HG02885 (cell line): ENCODE data around the gene IQGAP3.

Experiments used
- ATAC-seq: cut with Tn5 transposase; IDR thresholded peaks from one replicate; pipeline ENCODE4 v1.9.1; 2021; ENCODE audit warnings: mild to moderate bottlenecking; ENCODE audit not compliant: unreplicated experiment, poor library complexity

IQGAP3 gene

DNA sequence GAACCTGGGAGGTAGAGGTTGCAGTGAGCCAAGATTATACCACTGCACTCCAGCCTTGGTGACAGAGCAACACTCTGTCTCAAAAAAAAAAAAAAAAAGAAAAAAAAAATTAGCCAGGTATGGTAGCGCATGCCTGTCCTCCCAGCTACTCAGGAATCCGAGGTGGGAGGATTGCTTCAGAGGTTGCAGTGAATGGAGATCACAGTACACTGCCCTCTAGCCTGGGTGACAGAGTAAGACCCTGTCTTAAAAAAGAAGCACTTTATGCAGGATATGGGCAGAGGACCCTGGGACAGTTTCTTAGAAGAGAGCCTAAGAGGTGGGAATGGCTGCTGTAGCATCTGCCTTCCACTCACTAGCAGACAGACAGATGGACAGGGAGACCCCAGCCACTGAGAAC is 23.0 kb downstream of the IQGAP3 start:
- ATAC-seq, result no peak

DNA sequence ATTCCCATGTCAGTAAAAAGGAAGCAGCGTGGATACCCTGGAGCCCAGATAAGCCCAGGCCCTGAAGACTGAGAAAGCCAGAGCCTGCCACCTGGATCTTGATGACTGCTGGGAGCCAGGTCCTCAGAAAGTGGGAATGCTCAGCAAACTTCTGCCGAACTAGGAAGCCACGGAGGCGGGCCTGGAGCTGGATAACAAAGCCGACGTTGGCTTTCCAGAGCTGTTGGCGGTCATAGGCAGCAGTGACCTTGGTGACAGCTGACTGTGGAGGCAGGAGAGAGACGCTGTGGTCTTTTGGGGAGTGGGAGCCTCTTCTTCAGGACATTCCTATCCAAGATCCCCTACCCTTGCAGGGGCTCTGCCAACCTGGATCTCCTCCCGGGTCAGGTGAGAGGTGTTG is 24.4 kb downstream of the IQGAP3 start:
- ATAC-seq, result no peak

DNA sequence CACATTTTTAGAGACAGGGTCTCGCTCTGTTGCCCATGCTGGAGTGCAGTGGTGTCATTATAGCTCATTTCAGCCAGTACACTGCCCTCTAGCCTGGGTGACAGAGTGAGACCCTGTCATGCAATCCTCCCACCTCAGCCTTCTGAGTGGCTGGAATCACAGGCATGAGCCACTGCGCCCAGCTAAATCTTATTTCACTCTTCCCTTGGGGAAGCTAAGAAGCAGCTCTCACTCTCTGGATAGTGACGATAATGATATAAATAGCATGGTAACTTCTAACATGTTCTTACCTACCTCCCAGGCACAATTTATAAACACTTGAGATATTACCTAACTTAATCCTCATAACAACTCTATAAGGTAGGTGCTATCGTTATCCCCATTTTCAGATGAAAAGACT is 24.9 kb downstream of the IQGAP3 start:
- no peak for ATAC-seq

DNA sequence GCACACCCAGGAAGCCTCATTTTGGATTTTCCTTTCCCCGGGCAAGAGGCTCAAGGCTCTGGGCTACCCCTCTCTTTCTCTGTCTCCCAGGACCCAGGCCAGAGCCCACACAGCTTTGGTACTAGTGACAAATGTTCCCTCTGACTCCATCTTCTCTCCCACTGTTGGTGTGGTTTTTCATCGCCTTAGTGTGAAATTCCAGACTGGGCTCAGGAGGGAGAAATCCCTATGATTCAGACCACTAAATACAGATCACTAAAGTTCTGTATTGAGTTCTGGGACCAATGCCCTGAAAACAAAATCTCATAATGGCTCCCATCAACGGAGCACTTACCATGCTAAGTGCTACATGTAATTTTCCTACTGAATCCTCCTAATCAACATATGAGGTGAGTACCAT is 26.1 kb downstream of the IQGAP3 start:
- no peak for ATAC-seq

DNA sequence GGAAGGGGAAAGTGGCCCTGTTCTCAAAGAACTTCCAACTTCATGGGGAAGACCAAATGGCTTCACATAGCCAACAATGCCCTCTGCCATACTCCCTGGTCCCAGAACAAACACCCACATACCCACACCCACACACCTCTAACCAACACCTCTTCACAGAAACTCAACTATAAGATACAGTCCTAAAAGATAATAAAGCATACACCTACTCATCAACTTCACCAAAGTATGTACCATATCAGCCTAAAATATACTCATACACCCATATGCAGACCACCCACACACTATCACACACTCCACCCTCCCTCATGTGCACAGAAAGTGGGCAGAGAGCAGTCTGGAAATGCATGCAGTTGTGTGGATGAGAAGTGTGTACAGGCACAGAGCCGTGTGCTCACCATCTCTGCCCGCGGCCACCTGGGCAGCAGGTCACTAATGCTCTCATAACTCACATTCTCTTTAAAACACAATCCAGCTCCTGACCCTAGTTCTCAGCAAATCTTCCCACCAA is 27.7 kb downstream of the IQGAP3 start:
- ATAC-seq, result no peak

DNA sequence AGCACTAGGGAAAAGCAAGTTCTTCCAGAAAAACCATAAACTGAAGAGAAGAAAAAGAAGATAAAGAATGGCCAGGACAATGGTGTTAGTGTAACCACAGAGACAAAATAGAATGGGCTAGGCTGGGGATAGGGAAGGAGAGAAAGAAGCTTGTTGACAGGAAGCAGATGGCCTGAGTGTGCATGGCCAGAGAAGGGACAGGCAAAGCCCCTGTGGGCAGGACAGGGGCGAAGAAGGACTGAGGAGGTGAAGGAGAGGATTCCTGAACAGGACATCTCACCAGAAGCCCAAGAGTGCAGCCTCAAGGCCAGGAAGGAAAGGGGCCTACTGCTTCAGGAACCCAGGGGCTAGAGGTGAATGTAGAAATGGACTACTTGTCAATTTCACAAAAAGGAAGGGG is 29.3 kb downstream of the IQGAP3 start:
- ATAC-seq, result no peak

DNA sequence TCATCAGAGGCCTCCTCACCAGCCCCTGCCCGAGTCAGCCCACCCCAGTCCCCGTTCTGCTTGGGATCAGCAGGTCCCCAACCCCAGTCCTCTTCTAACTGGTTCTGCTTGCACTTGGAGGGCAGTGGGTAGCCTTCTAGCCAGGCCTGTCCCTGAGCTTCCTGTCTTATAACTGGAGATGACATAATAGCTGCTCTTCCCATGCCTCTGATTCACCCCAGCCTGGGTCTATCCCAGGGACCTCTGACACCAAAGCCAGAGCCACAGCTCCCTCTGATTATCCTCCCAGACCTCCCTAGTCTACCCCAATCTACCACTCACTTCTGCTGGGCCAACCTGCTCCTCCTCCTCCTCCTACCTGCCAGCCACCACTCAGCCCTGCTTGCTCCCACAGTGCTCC is 31.4 kb downstream of the IQGAP3 start:
- no peak for ATAC-seq

DNA sequence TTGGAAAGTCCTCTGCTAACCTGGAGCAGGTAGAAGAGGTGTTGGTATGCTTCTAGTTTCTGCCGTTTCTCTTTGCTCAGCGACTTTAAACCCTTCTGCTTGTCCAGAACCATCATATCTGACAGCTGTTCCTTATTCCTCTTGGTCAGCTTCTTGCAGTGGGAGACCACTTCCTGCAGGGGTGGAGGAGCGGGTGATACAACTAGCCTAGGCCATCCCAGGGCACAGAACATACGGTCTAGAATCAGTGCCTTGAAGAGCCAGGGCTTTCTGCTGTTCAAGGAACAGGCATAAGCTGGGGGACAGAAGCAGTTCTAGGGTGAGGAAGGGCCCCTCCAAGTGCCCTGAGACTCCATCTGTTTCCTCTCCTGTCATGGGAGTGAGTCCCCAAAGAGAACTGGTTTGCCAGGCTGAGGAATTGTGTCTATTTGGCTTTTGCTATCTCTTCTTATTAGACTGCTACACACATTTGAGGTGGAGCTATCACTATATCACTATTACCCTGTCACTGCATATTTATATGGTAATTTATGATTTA is 32.5 kb downstream of the IQGAP3 start:
- ATAC-seq, result no peak

DNA sequence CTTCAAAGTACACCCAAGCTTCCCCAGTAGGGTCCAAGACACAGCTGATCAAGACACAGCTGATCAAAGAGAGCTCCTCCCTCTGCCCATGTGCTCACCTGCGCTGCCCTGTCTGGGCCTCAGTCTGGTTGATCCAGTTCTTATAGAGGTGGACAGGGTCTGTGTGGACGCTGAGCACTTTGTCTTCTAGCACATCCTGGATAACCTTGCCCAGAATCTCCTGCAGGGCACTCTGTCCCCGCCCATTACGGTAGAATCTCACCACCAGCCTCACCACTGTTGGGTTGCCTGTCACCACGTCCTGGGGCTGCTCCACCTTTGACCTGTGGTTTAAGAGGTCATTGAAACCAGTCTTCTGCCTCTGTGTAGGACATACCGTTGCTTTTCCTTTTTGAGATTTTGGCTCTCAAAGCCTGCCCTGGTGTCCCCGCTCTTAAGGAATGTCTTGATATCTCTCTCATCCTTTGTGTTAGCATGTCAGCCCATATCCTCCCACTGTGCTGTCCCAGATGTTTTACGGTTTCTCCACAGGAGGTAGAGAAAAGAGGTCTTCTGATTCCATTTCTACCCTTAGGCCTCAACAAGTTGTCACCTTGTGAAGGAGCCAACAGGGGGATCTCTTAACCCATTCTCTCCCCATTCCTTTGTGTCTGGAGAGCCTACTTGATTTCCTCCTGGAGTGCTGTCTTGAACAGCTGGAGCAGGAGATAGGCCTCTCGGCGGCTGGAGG is 33.5 kb downstream of the IQGAP3 start:
- no peak for ATAC-seq

DNA sequence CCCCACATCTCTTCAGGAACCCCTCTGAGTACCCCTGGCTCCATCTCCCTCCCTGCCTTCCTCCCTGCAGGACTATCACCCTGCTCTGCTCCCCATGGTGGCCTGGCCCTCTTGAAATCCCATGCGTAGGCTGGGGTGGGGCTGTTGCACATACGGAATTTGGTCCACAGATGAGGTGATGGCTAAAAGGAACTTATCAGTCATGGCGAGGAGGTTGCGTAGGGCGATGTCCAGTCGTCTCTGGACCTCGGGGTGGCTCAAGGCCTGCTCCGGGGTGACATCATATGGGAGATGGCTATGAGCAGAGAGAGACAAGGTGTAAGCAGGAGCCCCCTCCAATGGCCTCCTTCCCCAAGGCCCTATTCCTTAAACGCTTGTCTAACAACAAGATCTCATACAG is 35.3 kb downstream of the IQGAP3 start:
- ATAC-seq, result no peak

DNA sequence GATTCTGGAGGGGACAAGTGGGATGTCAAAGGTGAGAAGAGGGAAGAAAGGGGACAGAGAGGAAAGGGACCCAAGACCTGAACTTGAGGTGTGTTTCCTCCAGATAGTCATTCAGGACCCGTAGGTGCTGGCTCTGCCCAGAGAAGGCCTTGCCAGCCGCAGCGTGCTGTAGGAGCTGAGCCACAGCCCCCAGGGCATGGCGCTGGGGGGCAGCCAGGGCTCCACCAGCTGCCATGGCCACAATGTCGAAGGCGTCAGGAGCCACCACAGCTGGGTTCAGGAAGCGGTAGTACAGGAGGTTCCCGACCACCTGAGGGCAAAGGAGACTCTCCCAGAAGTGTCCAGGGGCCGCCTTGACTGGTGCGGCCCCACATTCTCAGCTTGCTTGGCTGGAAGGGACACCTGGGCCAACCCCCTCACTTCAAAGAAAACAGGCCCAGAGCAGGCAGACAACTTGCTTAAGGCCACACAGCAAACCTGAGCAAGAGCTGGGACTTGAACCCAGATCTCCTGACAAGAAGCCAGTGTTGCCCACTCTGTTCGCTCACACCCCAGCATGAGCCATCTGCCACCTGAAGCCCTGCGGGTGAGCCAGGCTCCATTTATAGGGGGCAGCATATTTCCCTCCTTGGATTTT is 37.8 kb downstream of the IQGAP3 start:
- ATAC-seq, result no peak

DNA sequence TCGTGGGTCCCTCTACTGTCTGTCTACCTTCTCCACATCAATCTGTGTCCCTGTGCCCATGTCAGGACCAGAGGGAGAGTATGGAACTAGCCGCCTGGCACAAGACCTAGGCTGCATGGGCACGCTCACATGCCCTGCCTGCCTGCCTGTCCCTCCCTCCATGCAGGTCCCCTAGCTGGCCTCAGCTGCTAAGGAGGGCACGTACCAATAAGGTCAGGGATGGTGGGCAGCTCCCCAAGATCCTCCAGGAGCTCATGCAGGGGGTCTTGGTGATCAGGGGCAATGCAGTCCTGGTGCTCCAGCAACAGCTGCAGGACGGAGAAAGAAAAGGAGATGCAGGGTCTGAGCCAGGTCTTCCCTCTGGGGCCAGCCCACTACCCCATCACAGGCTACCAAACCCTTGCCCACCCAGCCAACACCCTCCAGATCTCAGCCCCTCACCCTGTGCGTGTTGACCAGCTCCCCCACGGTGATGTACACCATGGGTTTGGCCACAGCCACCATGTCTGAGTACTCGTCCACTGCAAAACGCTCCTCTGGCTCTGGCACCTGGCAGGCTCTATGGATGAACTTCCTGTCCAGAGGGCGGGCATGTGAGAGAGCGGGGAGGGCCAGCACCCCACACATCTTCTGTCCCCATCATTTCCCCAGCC is 38.7 kb downstream of the IQGAP3 start:
- no peak for ATAC-seq

DNA sequence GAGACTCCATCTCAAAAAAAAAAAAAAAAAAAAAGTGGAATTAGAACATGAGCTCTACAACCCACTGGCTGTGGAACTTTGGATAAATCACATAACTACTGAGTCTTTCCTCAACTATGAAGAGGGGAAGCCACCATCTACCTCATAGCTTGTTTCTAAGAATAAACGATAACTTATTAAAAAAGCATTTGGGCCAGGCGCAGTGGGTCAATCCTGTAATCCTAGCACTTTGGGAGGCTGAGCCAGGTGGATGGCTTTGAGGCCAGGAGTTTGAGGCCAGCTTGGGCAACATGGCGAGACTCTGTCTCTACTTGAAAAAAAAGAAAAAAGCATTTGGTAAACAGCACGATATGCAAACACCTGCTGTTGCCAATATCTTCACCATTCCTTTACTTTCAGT is 40.0 kb downstream of the IQGAP3 start:
- no peak for ATAC-seq

DNA sequence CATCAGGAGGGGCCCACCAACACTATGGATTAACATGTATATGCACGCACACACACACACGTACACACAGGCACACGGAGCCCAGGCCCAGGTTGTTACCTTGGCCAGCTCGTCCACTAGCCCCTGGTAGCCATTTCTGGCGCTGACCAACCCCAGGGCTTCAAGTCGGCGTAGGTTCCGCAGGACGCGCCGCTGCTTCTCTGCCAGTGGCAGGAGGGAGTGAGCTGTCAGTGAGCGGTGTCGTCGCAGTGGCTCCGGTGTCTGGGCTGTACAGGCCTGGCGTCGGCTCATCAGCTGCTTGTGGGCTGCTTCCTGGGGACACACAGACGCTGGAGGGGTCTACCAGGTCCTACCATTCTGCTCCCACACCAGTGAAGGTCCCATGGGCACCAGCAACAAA is 42.4 kb downstream of the IQGAP3 start:
- no peak for ATAC-seq

DNA sequence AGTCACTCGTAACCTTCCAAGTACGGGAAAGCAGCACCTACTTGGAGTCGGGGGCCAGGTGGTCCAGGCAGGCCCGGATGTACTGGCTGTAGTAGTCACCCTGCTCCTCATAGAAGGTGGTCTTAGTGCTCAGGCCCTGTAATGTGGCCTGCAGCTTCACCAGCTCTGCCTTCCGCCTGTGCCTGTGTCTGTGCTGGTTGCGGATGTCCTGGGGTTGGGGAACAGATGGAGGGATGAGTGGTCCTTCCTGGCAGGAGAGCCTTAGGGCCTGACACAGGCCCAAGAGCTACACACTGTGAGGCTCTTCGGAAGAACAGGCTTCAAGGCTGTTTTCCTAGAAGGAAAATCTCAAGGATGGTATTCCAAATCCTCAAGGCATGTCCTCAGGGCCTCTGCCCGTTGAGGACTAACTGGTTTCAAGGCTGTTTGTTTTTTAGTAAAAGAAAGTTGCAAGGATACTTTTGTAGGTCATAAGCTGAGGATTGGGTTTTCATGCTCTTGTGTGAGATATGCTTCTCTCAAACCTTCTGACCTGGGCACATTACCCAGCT is 43.4 kb downstream of the IQGAP3 start:
- ATAC-seq, result no peak

DNA sequence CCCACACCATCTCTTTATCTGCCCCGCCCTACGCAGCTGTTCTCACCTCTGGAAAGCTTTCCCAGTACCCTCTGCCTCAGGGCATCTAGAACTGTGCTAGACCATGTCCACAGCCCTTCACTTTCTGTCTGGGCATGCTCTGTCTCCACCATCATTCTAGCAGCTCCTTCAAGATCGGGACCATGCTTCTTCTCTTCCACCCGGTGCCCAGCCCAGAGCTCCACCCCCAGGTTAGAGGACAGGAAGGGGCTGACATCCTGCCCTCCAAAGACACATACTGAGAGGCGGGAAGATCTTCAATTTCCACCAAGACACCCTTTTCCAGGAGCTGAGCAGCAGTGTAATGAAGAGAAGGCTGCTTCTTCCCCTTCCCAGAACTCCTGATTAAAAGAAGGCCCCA is 44.1 kb downstream of the IQGAP3 start:
- no peak for ATAC-seq

DNA sequence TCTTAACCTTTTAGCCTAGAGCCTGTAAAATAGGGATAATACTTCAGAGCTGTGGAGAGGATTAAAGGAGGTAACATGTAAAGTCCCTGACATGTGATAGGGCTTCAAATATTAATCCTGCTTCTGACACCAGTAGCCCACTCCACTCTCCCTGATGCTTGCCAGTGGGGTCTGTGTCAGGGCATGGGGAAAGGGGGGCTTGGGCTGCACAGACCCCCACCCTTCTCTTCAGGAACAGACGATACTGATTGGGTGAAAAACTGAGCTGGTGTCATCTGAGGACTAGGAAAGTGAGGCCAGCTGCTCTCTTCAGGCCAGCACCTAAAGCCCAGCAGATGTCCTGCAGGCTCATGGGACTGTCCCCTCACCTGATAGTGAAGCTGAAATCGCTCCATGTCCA is 44.8 kb downstream of the IQGAP3 start:
- no peak for ATAC-seq

DNA sequence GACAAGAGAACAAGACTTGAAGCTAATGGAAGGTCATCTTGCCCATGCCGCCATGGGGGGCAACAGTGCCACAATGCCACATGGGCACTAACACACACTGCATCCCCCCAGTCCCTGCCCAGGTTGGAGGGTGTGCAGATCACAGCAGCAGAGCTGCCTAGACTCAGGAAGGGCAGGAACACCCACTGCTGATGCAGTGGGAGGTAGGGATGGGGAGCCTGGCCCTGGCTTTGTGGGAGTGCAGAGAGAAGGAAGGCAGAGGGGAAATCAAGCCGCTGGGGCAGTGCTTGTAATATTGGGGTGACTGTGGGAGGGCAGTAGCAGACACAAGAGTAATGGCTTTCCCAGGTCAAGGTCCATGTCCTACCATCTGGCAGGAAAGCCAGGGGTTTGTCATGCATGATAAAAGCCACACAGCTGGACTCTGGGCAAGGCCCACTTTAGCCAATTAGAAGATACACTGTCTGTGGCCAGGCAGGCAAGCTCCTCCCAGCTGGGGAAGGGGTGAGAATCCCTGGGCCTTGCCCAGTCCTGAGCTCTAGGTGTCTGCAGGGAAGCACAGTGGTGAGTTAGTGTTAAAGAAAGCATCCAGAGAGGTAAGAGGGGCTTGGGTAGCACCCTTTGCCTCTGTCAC is 46.4 kb downstream of the IQGAP3 start:
- ATAC-seq, result no peak

DNA sequence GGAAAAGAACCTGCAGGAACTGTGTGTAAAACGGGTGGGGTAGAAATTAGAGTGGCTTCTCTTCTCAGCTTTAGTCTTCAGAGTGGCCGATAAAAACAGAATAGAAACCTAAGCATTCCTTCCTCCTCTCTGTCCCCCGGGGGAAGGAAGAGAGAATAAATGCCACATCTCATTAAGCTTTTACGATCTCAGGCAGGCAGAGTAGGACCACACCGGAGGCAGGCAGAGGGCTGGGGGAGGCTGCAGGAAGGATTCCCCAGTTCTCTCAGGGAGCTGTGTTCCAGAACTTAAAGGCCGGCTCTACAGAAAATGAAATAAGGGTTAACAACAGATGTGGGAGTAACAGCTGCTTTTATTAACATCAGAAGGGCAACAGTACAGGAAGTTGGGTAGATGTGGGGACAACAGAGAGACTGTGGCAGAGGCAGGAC is 47.3 kb downstream of the IQGAP3 start:
- no peak for ATAC-seq

DNA sequence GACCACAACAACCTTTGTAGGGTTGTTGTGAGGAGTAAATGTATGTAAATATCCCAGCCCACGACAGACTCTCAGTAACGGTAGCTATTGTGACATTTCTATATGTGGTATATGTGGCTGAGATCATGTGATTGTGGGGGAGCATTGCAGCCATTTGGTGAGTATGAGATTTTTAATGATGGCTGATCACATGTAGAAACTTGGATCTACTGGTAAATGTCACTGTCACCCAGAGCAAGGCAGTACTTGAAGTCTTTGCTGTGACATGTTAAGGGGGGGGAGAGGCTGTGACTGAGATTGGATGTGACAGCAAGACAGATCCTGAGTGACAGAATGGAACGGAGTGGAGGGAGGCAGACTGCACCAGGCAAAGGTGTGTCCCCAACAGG is 47.9 kb downstream of the IQGAP3 start:
- ATAC-seq, result peak; percentile 33
